ENCODE measurements around the gene TMEM207.

The TMEM207 gene

GRCh38 chr3:190444576-190445145, 5.0 kb downstream of the TMEM207 start:
- peak; percentile 15 to 25 for DNase-seq (ENCODE audit: low read depth in 2 of 2)

GRCh38 chr3:190444006-190444405, 5.7 kb downstream of the TMEM207 start:
- DNase-seq (ENCODE audit: low read depth in 2 of 2) = no peak

- DNase-seq (ENCODE audit: low read depth in 2 of 2) = no peak
These were observed 6.4 kb downstream of the TMEM207 start for GRCh38 chr3:190443257-190443656.

GRCh38 chr3:190442240-190442639, 7.5 kb downstream of the TMEM207 start:
- no peak for DNase-seq (ENCODE audit: low read depth in 2 of 2)

GRCh38 chr3:190436331-190436730, 13.4 kb downstream of the TMEM207 start:
- no peak for DNase-seq (ENCODE audit: low read depth in 2 of 2)

- no peak for DNase-seq (ENCODE audit: low read depth in 2 of 2)
These were observed 14.1 kb downstream of the TMEM207 start for GRCh38 chr3:190435618-190436017.

GRCh38 chr3:190433626-190434025, 16.1 kb downstream of the TMEM207 start:
- DNase-seq (ENCODE audit: low read depth in 2 of 2) = no peak

- DNase-seq (ENCODE audit: low read depth in 2 of 2) = no peak
These were observed 17.5 kb downstream of the TMEM207 start for GRCh38 chr3:190432216-190432615.

GRCh38 chr3:190430906-190431305, 18.8 kb downstream of the TMEM207 start:
- no peak for DNase-seq (ENCODE audit: low read depth in 2 of 2)

GRCh38 chr3:190429681-190430080, 20.0 kb downstream of the TMEM207 start:
- peak; percentile 26 to 29 for DNase-seq (ENCODE audit: low read depth in 2 of 2)

- no peak for DNase-seq (ENCODE audit: low read depth in 2 of 2)
These were observed 22.7 kb downstream of the TMEM207 start for GRCh38 chr3:190426806-190427507.

GRCh38 chr3:190425833-190426232, 23.9 kb downstream of the TMEM207 start:
- DNase-seq (ENCODE audit: low read depth in 2 of 2) = no peak

- peak; percentile 36 to 40 for DNase-seq (ENCODE audit: low read depth in 2 of 2)
These were observed 24.9 kb downstream of the TMEM207 start for GRCh38 chr3:190424478-190425439.

GRCh38 chr3:190424108-190424477, 25.6 kb downstream of the TMEM207 start:
- no peak for DNase-seq (ENCODE audit: low read depth in 2 of 2)

- no peak for DNase-seq (ENCODE audit: low read depth in 2 of 2)
These were observed 35.4 kb downstream of the TMEM207 start for GRCh38 chr3:190414297-190414696.

GRCh38 chr3:190404715-190405114, 45.0 kb downstream of the TMEM207 start:
- no peak for DNase-seq (ENCODE audit: low read depth in 2 of 2)

- DNase-seq (ENCODE audit: low read depth in 2 of 2) = no peak
These were observed 47.7 kb downstream of the TMEM207 start for GRCh38 chr3:190401963-190402362.

- no peak for DNase-seq (ENCODE audit: low read depth in 2 of 2)
These were observed 50.0 kb downstream of the TMEM207 start for GRCh38 chr3:190399677-190400076.

- no peak for DNase-seq (ENCODE audit: low read depth in 2 of 2)
These were observed 51.8 kb downstream of the TMEM207 start for GRCh38 chr3:190397889-190398288.

GRCh38 chr3:190396001-190396400, 53.7 kb downstream of the TMEM207 start:
- no peak for DNase-seq (ENCODE audit: low read depth in 2 of 2)

GRCh38 chr3:190388703-190389102, 61.0 kb downstream of the TMEM207 start:
- no peak for DNase-seq (ENCODE audit: low read depth in 2 of 2)

GRCh38 chr3:190387578-190388213, 62.0 kb downstream of the TMEM207 start, which contains the start of gene CLDN16:
Gene CLDN16, plus strand, starts transcription at chr3:190388163. Its CDS starts 167 bp downstream, at chr3:190388330.
- no peak for DNase-seq (ENCODE audit: low read depth in 2 of 2)
